Activated CD4-positive, CD25-positive, alpha-beta regulatory T cell (primary cell): ENCODE results near the gene PNPLA2.

Experiments used
- DNase-seq, 4 experiments: peaks; one replicate each; lab custom pipeline; 2025; lab: John Stamatoyannopoulos, UW

The PNPLA2 gene

DNA sequence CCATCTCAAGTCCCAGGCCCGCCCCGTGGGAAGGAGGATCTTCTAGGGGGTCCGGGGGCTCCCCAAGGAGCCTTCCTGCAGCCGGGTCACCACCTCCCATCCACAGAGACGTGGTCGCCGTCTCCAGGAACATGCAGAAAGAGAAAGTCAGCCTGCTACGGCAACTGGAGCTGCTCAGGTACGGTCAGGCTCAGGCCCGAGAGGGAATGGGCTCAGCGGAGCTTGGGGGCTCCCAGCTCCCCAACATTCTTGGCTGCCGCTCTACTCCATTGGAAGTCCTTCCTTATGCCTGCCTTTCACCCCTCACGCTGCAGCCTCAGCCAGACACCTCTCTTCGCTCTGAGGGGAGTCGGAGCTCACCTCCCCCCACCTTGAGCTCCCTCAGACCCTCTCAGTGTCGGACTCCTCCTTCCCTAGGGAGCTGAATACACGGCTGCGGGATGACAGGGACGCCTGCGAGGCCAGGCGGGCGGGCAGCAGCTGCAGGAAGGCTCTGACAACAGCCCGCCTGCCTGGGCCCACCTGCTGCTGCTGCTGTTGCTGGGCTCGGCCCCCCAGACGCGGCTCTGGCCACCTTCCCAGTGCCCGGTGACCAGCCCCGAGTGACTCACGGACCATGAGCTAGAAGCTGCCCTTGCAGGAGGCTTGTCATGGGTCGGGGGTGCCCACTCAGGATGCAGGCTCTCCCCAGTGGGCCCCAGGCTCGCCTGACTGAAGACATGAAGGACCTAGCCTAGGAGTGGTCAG is 12.6 kb downstream of the PNPLA2 start:
- no peak for DNase-seq

DNA sequence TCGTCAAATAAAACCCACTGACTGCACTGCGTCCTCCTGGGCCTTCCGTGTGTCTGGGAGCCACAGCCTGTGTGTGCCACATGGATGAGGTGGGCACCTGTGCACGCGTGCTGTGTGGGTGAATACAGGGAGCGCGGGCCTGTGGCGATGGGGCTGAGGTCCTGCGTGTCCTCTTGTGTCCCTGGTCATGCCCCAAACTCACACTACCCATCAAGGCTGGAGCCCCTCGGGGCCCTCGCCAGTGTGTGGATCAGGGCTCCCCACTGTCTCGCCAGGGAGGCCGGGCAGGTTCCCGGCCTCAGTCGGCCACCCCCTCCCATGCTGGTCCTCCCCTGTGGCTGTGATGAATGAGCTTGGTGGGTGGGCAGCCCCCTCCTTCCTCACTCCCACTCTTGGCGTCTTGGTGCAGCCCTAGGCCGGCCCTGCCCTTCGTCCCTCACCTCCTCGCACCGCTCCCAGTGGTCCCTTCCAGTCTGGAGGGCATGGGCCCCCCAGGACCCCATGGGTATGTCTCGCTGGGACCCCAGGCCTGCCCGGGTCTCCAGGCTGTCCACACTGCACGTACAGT is 13.3 kb downstream of the PNPLA2 start:
- no peak for DNase-seq

DNA sequence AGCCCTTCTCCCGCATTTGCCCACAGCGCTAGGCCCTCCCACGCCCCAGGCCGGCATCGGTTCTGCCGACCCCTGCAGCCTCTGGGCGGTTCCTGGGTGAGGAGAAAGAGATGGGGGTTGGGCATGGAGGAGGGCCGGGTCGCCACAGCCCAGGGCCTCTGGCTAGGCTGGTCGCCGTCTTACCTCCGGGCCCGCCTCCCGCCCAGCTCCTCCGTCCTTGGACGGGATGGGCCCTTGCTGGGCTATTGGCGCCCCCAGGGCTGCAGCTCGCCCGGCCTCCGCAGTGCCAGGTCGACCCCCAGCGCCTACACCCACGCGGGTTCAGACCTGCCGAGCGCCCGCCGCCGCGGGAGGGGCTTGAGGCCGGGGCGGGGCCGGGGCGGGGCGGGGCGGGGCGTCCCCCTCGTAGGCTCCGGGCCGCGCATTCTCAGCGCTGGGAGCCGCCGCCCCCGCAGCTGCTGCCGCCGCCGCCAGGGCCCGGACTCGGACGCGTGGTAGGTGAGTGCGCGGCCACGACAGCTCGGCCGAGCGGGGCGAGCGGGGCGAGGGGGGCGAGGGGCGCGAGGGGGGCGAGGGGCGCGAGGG is 13.9 kb downstream of the PNPLA2 start, which contains the start of gene CD151:
Gene CD151, plus strand, starts transcription at position 424 of the 585 bp plus-strand sequence. CDS start 3,118 bp downstream, outside the sequence.
- peak in 2 of 4 experiments; percentile 26 to 37 for DNase-seq

DNA sequence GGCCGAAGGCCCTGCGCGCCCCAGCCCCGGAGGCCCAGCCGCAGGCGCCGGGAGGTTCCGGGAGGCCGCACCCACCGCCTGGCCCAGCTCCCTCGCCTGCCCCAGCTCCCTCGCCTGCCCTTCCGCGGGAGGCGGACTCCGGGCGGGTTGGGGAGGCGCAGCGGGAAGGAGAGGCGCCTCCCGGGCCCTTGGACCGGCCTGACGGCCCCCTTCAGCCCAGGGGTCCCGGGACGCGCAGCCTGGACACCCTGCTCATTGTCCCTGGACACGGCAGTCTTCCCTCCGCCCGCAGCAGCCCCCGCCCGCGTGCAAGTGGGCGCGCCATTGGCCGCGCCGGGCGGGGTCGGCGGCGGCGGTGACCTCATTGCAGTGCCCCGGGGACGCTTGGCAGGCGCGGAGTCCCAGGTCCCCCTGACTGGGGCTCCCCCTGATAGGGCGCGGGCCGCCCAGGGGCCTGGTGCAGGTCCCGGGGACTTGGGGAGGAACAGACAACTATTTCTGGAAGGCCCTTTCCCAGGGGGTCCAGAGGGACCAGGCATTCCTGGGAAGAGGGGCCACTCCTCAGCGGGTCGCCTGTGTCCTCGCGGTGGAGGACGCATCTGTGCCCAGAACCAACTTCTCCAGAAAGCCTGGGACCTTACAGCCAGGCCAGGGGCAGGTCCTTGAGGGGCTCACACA is 14.5 kb downstream of the PNPLA2 start:
- DNase-seq, result no peak

DNA sequence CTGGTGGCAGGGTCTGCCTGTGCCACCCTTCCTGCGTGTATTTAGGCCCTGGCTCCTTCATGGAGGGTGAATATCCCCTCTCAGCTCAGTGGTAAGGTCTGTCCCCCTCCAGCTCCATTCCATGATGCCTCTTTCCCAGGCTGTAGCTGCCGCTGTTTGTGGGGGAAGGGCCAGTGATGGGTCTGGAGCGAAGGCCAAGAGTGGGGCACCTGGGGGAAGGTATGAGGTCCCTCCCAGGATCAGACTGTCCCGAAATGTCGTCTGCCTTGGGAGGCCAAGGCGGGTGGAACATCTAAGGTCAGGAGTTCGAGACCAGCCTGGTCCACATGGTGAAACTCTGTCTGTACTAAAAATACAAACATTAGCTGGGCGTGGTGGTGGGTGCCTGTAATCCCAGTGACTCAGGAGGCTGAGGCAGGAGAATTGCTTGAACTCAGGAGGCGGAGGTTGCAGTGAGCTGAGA is 15.2 kb downstream of the PNPLA2 start:
- DNase-seq, result no peak

DNA sequence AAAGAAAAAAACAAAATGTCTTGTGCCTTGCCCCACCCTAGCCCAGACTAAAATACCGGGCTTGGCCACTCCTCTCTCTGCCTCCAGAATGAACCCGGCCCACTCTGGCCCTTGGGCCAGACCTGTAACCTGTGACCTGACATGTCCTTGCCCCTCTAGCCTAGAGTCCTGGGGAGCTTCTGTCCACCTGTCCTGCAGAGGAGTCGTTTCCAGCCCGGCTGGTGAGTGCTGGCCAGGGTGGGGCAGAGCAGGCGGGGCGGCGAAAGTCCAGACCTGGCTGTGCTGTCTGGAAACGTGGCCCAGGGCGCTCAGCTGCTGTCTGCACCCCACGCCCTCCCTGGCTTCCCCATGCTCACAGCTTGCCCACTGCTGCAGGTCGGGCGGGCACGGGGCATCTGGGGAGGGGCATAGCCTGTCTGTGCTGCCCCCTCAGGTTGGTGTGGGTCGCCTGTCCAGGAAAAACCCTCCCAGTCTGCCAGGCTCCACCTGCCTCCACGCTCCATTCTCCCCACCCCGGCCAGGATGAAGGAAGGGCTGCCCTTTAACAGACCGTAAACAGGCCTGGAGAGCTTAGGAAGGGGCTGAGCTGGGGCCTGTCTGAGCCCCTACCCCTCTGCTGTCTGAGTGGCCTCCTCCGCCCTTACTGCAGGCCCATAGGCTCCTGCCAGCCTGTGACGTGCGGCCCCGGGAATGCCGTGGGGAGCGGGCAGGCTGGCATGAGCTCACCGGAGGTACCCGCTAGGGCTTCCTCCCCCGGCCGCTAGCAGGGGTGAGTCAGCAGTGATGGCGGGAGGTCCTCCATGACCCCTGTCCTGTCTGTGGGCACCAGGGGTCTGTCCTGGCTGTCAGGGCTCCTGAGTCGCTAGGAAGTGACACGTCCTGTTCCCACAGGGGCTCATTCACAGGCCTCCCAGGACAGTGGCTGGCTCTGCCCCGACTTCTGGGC is 15.9 kb downstream of the PNPLA2 start:
- no peak for DNase-seq

DNA sequence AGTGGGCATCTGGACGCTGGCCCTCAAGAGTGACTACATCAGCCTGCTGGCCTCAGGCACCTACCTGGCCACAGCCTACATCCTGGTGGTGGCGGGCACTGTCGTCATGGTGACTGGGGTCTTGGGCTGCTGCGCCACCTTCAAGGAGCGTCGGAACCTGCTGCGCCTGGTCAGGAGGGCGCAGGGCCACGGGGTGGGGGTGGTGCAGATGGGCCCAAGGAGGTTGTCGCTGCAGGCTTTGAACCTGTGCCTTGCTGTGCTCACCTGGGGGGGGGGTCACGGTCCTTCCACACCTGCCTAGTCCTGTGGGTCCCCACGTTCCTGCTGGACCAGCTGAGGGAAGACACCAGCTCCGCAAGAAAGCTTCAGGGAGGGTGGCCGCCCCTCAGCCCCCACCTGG is 17.6 kb downstream of the PNPLA2 start:
- no peak for DNase-seq

DNA sequence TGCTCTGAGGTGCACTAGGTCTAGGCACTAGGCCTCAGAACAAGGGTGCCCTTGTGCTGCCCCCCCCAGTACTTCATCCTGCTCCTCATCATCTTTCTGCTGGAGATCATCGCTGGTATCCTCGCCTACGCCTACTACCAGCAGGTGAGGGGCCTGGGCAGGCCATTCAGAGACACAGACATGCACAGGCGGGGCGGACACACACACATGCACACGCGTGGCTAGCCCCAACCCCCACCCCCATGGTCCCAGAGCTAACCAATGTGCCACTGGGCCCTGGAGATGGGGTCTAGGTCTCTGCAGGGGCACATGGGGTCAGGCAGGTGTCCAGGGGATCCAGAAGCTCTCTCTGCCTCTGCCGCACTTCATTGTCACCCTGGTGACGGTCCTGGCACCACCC is 18.0 kb downstream of the PNPLA2 start:
- DNase-seq, result no peak

DNA sequence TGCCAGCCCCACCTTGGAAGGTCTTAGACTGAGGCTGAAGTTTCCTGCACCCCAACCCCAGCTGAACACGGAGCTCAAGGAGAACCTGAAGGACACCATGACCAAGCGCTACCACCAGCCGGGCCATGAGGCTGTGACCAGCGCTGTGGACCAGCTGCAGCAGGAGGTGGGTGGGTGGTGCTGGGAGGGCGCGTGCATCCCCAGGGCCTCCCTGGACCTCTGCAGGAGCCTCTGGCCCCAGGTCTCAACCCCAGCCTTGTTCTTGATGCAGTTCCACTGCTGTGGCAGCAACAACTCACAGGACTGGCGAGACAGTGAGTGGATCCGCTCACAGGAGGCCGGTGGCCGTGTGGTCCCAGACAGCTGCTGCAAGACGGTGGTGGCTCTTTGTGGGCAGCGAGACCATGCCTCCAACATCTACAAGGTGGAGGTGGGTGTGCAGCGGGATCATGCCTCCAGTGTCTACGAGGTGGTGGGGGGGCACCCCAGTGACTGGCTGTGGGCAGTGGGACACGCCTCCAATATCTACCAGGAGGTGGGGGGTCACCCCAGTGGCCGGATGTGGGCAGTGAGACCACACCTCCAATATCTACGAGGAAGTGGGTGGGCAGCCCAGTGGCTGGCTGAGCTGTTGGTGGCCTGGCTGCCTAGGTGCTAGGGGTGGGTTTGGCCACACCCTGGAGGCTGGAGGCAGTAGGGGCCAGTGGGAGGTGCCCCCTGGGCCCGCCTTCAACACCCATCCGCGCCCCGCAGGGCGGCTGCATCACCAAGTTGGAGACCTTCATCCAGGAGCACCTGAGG is 18.7 kb downstream of the PNPLA2 start:
- no peak for DNase-seq

DNA sequence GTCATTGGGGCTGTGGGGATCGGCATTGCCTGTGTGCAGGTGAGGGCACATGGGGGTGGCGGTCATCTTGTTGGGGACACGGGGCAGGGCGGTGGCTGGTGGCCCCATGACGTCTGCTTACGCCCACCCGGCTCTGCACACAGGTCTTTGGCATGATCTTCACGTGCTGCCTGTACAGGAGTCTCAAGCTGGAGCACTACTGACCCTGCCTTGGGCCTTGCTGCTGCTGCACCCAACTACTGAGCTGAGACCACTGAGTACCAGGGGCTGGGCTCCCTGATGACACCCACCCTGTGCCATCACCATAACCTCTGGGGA is 19.2 kb downstream of the PNPLA2 start:
- DNase-seq, result no peak

DNA sequence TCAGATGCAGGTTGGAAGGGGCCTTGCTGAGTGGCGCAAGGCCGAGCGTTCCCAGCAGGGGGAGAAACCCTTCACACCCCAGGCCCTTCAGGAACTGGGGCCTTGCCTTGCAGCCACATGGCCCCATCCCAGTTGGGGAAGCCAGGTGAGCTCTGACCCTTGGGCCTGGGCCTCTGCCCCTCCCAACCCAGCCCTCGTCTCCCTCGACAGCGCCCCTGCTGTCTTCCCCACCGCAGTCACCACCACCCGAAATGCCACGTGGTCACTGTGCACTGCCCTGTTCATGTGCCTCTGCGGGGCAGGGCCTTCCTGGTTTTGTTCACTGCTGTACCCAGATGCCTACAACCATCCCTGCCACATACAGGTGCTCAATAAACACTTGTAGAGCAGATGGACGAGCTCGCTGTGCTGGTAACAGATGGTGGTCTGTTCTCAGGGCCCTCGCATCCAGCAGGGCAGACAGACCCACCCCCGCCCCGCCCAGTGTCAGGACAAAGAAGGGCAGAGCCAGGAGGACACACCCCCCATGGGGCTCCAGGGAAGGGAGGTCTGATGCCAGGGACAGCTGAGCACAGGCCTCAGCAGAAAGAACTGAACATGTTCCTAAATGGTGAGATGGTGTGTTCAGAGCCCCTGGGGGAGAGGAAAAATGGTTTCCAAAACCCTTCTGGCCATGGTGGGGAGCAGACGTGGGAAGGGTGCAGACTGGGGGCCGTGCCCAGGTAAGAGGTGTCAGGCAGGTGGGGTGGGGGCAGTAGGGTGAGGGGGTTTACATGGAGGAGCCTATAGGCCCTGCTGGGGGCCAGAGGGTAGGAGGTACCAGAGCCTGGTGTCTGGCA is 19.9 kb downstream of the PNPLA2 start:
- DNase-seq, result no peak

DNA sequence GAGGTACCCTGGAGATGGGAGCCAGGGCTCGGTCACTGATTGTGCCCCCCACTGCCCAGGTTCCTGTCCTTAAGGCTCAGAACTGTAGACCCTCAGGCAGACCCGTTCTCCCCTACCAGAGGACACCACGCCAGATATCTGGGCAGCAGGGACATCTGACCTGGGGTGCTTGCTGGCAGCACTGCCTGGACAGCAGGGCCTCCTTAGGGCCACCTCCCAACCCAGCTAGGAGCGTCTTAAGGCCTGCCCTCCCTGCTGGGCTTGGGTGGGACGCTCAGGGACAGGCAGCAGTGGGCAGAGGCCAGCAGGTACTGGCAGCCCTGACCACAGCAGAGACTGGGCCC is 20.5 kb downstream of the PNPLA2 start:
- no peak for DNase-seq

DNA sequence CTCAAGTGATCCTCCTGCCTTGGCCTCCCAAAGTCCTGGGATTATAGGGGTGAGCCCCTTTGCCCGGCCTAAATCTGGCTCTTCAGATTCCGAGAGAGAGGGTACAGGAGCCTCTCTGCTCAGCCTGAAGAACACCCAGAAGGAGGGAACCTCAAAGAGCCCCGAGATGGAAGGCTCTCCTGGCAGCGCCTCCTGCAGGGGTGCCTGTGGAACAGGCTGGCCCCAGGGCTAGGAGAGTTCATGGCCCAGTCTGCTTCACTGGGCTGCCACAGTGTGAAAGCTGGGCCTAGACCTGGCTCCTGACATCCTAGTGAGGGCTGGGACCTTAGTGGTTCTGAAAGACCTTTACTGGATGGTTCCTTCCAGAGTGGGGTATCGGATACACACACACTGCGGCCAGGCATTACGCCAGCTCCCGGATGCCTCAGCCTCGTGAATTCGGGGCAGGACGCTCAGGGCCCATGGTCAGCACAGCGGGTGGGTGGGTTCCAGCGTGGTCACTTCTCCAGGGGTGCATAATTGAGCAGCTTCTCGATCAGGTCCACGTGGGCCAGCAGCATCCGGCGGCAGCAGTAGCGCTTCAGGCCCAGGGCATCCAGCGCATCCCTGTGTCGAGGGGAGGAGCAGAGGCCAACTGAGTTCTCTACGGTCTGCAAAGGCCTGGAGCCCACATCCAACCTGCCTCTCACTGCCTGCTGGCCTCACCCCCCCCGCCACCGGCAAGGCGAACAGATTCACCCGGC is 21.3 kb downstream of the PNPLA2 start:
- no peak for DNase-seq

DNA sequence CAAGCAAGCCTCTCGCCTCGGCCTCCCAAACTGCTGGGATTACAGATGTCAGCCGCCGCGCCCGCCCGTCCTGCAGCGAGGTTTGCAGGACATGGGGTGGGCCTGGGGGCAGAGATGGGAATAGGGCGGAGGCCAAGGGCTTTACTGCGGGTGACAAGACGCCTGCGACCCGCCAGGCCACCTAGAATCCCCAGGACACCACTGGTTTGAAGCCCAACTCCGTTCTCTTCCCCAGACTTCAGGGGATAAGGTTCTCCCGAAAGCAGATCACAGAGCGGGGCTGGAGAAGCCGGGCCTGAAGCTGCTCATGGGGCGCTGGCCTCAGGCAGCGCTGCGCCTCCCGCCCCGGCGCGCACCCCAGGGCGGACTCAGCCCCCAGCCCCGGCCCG is 23.3 kb downstream of the PNPLA2 start:
- DNase-seq, result no peak

DNA sequence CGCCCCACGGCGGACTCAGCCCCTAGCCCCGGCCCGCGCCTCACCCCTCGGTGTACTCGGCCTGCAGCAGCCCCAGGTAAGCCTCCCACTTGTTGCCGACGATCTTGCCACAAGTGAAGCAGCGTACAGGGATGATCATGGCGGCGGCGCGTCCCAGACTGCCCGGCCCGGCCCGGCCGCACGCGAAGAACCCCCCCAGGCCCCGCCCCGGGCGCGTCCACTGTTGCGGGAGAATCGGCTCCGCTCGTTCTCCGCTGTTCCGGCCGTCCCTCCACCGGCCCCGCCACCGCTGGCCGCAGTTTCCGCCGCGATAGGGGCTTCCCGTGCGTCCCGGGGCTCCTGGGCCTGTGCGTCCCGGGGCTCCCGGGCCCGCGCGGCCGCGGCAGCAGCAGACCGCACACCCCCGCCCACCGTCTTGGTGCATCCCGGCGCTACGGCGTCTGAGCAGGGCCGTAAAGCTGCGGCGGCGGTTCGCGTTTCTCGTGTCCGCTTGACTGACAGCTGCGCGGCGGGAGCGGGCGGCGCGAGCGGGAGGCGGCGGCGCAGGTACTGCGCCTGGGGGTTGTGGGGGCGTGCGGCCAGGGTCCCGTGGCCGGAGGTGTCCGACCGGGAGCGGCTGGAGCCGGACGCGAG is 23.8 kb downstream of the PNPLA2 start, which contains the start of the genes POLR2L and TSPAN4:
Gene POLR2L, minus strand, starts transcription at position 160 of the 633 bp plus-strand sequence. Its CDS starts 21 bp downstream, at position 139.
Gene TSPAN4, plus strand, starts transcription at position 483 of the 633 bp plus-strand sequence. CDS start 7,453 bp downstream, outside the sequence.
- peak; percentile 82 to 86 (median 82) for DNase-seq

DNA sequence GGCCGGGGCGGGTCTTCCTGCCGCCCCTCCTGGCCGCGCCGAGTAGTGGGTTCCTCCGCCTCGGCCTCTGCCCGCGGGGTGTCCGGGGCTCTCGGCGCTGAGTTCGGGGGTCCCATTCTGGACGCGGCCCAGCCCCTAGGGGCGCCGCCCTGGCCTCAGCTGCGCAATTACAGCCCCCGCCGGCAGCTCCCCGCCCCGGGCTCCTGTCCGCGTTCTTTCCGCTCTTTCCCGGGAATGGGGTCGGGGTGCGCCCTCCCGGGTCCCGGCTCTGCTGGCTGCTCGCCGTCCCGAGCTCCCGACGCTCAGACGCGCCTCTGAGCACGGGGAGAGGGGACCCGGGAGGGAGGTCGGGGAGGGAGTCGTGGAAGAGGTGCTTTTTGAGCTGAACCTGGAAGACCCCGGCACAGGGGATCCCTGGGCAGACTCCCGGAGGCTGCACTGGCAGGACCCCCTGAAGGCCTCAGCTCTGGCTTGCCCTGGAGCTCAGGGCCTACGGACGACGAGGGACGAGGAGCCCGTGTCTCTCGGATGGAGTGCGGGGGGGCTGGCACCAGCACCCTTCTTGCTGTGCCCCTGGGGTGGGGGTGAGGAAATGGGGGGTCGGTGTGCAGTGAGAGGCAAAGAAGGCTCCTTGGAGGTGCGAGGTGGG is 24.5 kb downstream of the PNPLA2 start:
- DNase-seq, result no peak

DNA sequence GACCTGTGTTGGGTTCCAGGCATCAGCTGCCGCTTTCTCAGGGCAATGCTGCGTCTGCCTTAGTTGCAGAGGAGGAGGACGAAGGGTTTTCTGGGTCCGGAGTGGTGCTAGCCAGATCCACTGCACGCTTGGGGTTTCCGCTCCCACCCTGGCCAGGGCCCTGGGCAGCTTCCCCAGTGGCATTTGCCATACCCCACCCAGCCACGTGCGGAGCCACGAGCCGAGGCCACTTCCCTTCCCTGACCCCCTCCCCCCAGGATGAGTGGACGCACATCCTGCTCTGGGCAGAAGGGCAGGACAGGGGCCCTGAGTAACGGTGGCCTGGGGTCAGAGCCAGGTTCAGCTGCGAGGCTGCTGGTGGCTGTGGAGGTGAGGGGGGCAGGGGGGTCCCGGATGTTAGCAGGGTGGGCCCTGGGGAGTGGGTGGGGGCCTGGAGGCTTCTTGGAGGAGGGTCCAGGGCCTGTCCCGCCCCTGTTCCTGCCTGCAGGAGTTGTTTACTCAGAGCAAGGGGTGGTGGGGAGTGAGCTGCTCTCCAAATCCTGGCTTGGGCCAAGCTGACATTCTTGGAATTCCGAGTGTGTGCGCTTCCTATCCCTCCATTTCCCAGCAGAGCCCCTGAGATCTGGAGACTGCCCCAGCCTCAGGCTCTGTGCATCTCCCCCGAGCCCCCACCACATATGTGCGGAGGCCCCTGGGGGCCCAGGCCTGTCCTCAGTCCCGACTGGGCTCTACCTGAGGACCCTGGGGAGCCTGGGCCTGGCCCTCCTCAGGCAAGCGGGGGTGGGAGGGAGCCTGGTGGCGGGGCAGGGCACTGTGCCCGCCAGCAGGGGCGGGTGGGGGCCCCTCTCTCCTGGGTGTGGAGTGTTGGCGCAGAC is 25.3 kb downstream of the PNPLA2 start:
- no peak for DNase-seq
